Pancreas (tissue), 10 donors: ENCODE measurements around the gene KCNMA1. TPM values are rescaled to one million over a fixed set of nuclear protein-coding genes. Genes with fewer than 3 reads are reported as not detected.

ENCODE experiments used
- ATAC-seq, 4 donors: fragments of 200-7000 bp; cut with Tn5 transposase; one replicate each; pipeline versions ENCODE4 v1.8.0 to v1.9.1; 2020; ENCODE audit warnings: mild to moderate bottlenecking in 4 of 4, moderate library complexity in 4 of 4
- DNase-seq, 6 donors: peaks; one replicate each; pipeline ENCODE4 v3.0.0-alpha.2; 2020
- FAIRE-seq: peaks from 2 replicates; lab custom pipeline; 2012; peaks lifted over from hg19 to GRCh38; lab: Jason Lieb, UNC
- H3K27ac ChIP-seq, 4 donors: fragments of 200-600 bp; sonication (generic); 1 replicate in 3 of 4; 2 replicates in 1 of 4; pipeline versions ENCODE4 v1.5.0 to v1.8.0; 2020
- H3K27me3 ChIP-seq, 4 donors: fragments of 200-600 bp; one replicate each; pipeline ENCODE4 v1.8.0; 2021
- H3K36me3 ChIP-seq, 3 donors: fragments of 200-600 bp; sonication (generic) in 1 of 3; one replicate each; pipeline versions ENCODE4 v1.5.0 to v1.8.0; 2020 to 2021
- H3K4me1 ChIP-seq, 3 donors: fragments of 200-600 bp; one replicate each; pipeline ENCODE4 v1.8.0; 2021
- H3K4me3 ChIP-seq, 4 donors: fragments of 200-600 bp; sonication (generic) in 2 of 4; one replicate each; pipeline versions ENCODE4 v1.5.0 to v1.8.0; 2020 to 2021
- H3K9me3 ChIP-seq, 4 donors: fragments of 200-600 bp; one replicate each; pipeline ENCODE4 v1.8.0; 2021
- CTCF ChIP-seq, 4 donors: fragments of 200-600 bp; sonication (generic) in 3 of 4; IDR thresholded peaks; one replicate each; pipeline versions ENCODE4 v1.5.0 to v1.8.0; 2021; ENCODE audit warnings: antibody characterized with exemption in 4 of 4
- WGBS, 2 donors: extraction: QIAGEN DNeasy Blood & Tissue Kit; methylation state at CpG; one replicate each; pipeline ENCODE4 v1.1.7; 2013; 5-methylcytosine and 5-hydroxymethylcytosine counted together
- intact Hi-C, 3 donors: fragments of 100-400 bp; cut with DNase I; formaldehyde crosslinking; loops; one replicate each; pipeline versions ENCODE4 v1.11.1 to v1.14.2; 2022
- polyA plus RNA-seq, 2 donors: library from polyadenylated mRNA; stranded (reverse); fragments of 200-250 nt; gene quantifications; one replicate each; pipeline ENCODE4 v1.2.3, GENCODE V29; 2013
- total RNA-seq, 6 donors: library from RNA; stranded (reverse); fragmentation: NEBNext Ultra II Directional in 4 of 6; extraction: Animal tissue kit (Norgen Biotek cat#: 25700) in 4 of 6; gene quantifications; one replicate each; pipeline versions ENCODE4 v1.2.1 to v1.2.4, GENCODE V29; 2021 to 2023
- donor health status: healthy with polysubstance abuse.
- donor health status: DM: no; HTN: no; CAD: no; lungs with moderate emphysema.
- donor health status: DM: no; HTN: no; CAD: no.
- donor health status: control.
- donor health status: control.
- donor health status: Bipolar disorder and iron deficiency.
- donor health status: DM: yes; HTN: yes; CAD: no.
- donor health status: DM: no; HTN: no; CAD: no.
- donor health status: DM: no; HTN: no; CAD: no.
- donor health status: DM: yes; HTN: yes; CAD: no.

Gene KCNMA1
- total and polyA plus RNA-seq, 8 donors: 3.5 to 19.4 (median 9.3) TPM

GRCh38 chr10:77649333-77650331, 12.0 kb upstream of the KCNMA1 start:
- H3K36me3 ChIP-seq: no peaks in the 10 kb centered on the region
- DNase-seq: no peak
- H3K4me3 ChIP-seq: no peak overlapping the region
- no peaks in the 10 kb centered on the region for H3K9me3 ChIP-seq
- H3K27me3 ChIP-seq: no peaks in the 10 kb centered on the region
- WGBS, 2 donors: 74 to 76% methylated on average over 7 to 8 of the region's 8 CpGs
- no peaks in the 10 kb centered on the region for H3K4me1 ChIP-seq
- TF ChIP-seq CTCF (IDR thresholded peaks at IDR 0.05): no peak
- FAIRE-seq: no peak
- intact Hi-C loops: loop anchor here in 2 of 3 donors (5.0 to 10.0 kb wide), 2 partner anchors 475 to 487 kb away; no protein-coding TSS in a partner anchor
- no peak overlapping the region for H3K27ac ChIP-seq
- ATAC-seq: no peak

- Histone ChIP-seq H3K4me3 (no peak overlapping the region), H3K9me3 (no peaks in the 10 kb centered on the region), H3K27ac (no peak overlapping the region), H3K27me3 (no peaks in the 10 kb centered on the region), H3K36me3 (no peaks in the 10 kb centered on the region), H3K4me1 (no peaks in the 10 kb centered on the region)
- 44% methylated on average over 1 of the region's 1 CpG for WGBS, 2 donors
- ATAC-seq (peak in 3 of 4 donors; percentile 44 to 76 (median 46)), FAIRE-seq (no peak), DNase-seq (no peak)
- TF ChIP-seq CTCF (IDR thresholded peaks at IDR 0.05): no peak
- intact Hi-C loops: loop anchor here in 2 of 3 donors (5.0 to 10.0 kb wide), 2 partner anchors 474 to 486 kb away; no protein-coding TSS in a partner anchor
Observed at GRCh38 chr10:77648472-77648871, 10.9 kb upstream of the KCNMA1 start.

- Histone ChIP-seq H3K27ac (no peak overlapping the region), H3K4me3 (no peak overlapping the region), H3K9me3 (no peaks in the 10 kb centered on the region), H3K4me1 (no peaks in the 10 kb centered on the region), H3K36me3 (no peaks in the 10 kb centered on the region), H3K27me3 (no peaks in the 10 kb centered on the region)
- no peak for FAIRE-seq
- intact Hi-C loops: loop anchor here in 2 of 3 donors (5.0 to 10.0 kb wide), 2 partner anchors 473 to 485 kb away; no protein-coding TSS in a partner anchor
- no peak for ATAC-seq
- WGBS, 2 donors: 90 to 96% methylated on average over 4 of the region's 4 CpGs
- TF ChIP-seq CTCF (IDR thresholded peaks at IDR 0.05): no peak
- no peak for DNase-seq
Observed at GRCh38 chr10:77647543-77648293, 10.1 kb upstream of the KCNMA1 start.

- 87 to 92% methylated on average over 4 of the region's 4 CpGs for WGBS, 2 donors
- Histone ChIP-seq H3K27me3 (no peaks in the 10 kb centered on the region), H3K9me3 (no peaks in the 10 kb centered on the region), H3K4me3 (no peak overlapping the region), H3K36me3 (no peaks in the 10 kb centered on the region), H3K27ac (no peak overlapping the region), H3K4me1 (no peaks in the 10 kb centered on the region)
- DNase-seq (no peak), ATAC-seq (no peak), FAIRE-seq (no peak)
- TF ChIP-seq CTCF (IDR thresholded peaks at IDR 0.05): no peak
- intact Hi-C loops: loop anchor here (5.0 to 10.0 kb wide), 4 partner anchors 392 to 482 kb away; no protein-coding TSS in a partner anchor
Observed at GRCh38 chr10:77644557-77645243, 7.1 kb upstream of the KCNMA1 start.
